H9 (cell line): ENCODE measurements around the gene IGF2R. TPM values are rescaled to one million over a fixed set of nuclear protein-coding genes. Genes with fewer than 3 reads are reported as not detected.

Source experiments
- DNase-seq: peaks from one replicate; pipeline ENCODE4 v3.0.0-alpha.2; 2017
- H2AFZ ChIP-seq: one replicate; pipeline ENCODE4 v1.6.1; 2013; ENCODE audit warnings: mild to moderate bottlenecking, low read length, control low read depth, moderate library complexity
- H2AK5ac ChIP-seq: 2 replicates; pipeline ENCODE4 v1.6.1; 2013; ENCODE audit warnings: low read length, control low read depth, mixed read lengths; ENCODE audit not compliant: insufficient read length
- H2BK120ac ChIP-seq: one replicate; pipeline ENCODE4 v1.6.1; 2013; ENCODE audit warnings: low read depth, mild to moderate bottlenecking, low read length, control low read depth, inconsistent platforms; ENCODE audit not compliant: poor library complexity, severe bottlenecking
- H2BK12ac ChIP-seq: 2 replicates; pipeline ENCODE4 v1.6.1; 2013; ENCODE audit warnings: low read length, control low read depth, mixed read lengths, low read depth; ENCODE audit not compliant: insufficient read length
- H2BK15ac ChIP-seq: 2 replicates; pipeline ENCODE4 v1.6.1; 2013; ENCODE audit warnings: low read depth, low read length, control low read depth
- H2BK20ac ChIP-seq: one replicate; pipeline ENCODE4 v1.6.1; 2013; ENCODE audit warnings: low read depth, mild to moderate bottlenecking, low read length, control low read depth, inconsistent platforms; ENCODE audit not compliant: poor library complexity, severe bottlenecking
- H2BK5ac ChIP-seq: 2 replicates; pipeline ENCODE4 v1.6.1; 2013; ENCODE audit warnings: low read length, control low read depth, mixed read lengths; ENCODE audit not compliant: insufficient read length
- H3K14ac ChIP-seq: 2 replicates; pipeline ENCODE4 v1.6.1; 2013; ENCODE audit warnings: low read length, control low read depth; ENCODE audit not compliant: insufficient read depth
- H3K18ac ChIP-seq: 2 replicates; pipeline ENCODE4 v1.6.1; 2013; ENCODE audit warnings: low read depth, mild to moderate bottlenecking, mixed read lengths, low read length, control low read depth; ENCODE audit not compliant: insufficient read length
- H3K23ac ChIP-seq: 2 replicates; pipeline ENCODE4 v1.6.1; 2013; ENCODE audit warnings: low read length, control low read depth, mixed read lengths, low read depth; ENCODE audit not compliant: insufficient read length
- H3K23me2 ChIP-seq: 2 replicates; pipeline ENCODE4 v1.6.1; 2013; ENCODE audit warnings: low read depth, mild to moderate bottlenecking, mixed read lengths, low read length, control low read depth; ENCODE audit not compliant: insufficient read length, poor library complexity, severe bottlenecking
- H3K27ac ChIP-seq: 2 replicates; pipeline ENCODE4 v1.5.1; 2013; ENCODE audit warnings: low read length, control low read depth, mixed read lengths, low read depth; ENCODE audit not compliant: insufficient read length
- H3K27me3 ChIP-seq: 2 replicates; pipeline ENCODE4 v1.6.1; 2013; ENCODE audit warnings: low read length, control low read depth, inconsistent platforms; ENCODE audit not compliant: insufficient read depth
- H3K4ac ChIP-seq: 2 replicates; pipeline ENCODE4 v1.6.1; 2013; ENCODE audit warnings: low read depth, mild to moderate bottlenecking, control low read depth, inconsistent platforms, low read length, moderate library complexity
- H3K4me1 ChIP-seq: 2 replicates; pipeline ENCODE4 v1.6.1; 2013; ENCODE audit warnings: low read length, control low read depth, inconsistent platforms; ENCODE audit not compliant: insufficient read depth
- H3K4me2 ChIP-seq: 2 replicates; pipeline ENCODE4 v1.6.1; 2013; ENCODE audit warnings: low read length, control low read depth, mixed read lengths; ENCODE audit not compliant: insufficient read length, insufficient read depth
- H3K56ac ChIP-seq: 2 replicates; pipeline ENCODE4 v1.6.1; 2013; ENCODE audit warnings: low read depth, mild to moderate bottlenecking, mixed read lengths, low read length, control low read depth; ENCODE audit not compliant: insufficient read length
- H3K79me1 ChIP-seq: 2 replicates; pipeline ENCODE4 v1.6.1; 2013; ENCODE audit warnings: low read depth, mild to moderate bottlenecking, moderate library complexity, low read length, control low read depth, inconsistent platforms; ENCODE audit not compliant: insufficient read depth, poor library complexity, severe bottlenecking
- H3K79me2 ChIP-seq: 2 replicates; pipeline ENCODE4 v1.6.1; 2013; ENCODE audit warnings: low read length, control low read depth, inconsistent platforms; ENCODE audit not compliant: insufficient read depth
- H3K9ac ChIP-seq: 2 replicates; pipeline ENCODE4 v1.6.1; 2013; ENCODE audit warnings: low read length, control low read depth, mixed read lengths; ENCODE audit not compliant: insufficient read length; ENCODE audit errors: extremely low read depth
- H3K9me3 ChIP-seq: one replicate; pipeline ENCODE4 v1.6.1; 2013; ENCODE audit warnings: low read depth, low read length, inconsistent platforms; ENCODE audit not compliant: control insufficient read depth
- H3T11ph ChIP-seq: one replicate; pipeline ENCODE4 v1.6.1; 2013; ENCODE audit warnings: mild to moderate bottlenecking, low read length, control low read depth, inconsistent platforms
- H4K20me1 ChIP-seq: one replicate; pipeline ENCODE4 v1.6.1; 2013; ENCODE audit not compliant: control insufficient read depth, insufficient read length, insufficient read depth
- H4K5ac ChIP-seq: 2 replicates; pipeline ENCODE4 v1.6.1; 2013; ENCODE audit warnings: low read depth, mild to moderate bottlenecking, mixed read lengths, low read length, control low read depth; ENCODE audit not compliant: insufficient read length
- H4K8ac ChIP-seq: replicated peaks from 2 replicates; pipeline ENCODE4 v1.6.1; 2013; ENCODE audit warnings: low read length, control low read depth, mixed read lengths, low read depth; ENCODE audit not compliant: insufficient read length
- H4K91ac ChIP-seq: 2 replicates; pipeline ENCODE4 v1.6.1; 2013; ENCODE audit warnings: low read depth, mild to moderate bottlenecking, moderate library complexity, mixed read lengths, low read length, control low read depth; ENCODE audit not compliant: insufficient read length
- H3K27ac Mint-ChIP-seq, 3 experiments: 2 replicates in 2 of 3; 3 replicates in 1 of 3; pipeline ENCODE4 v1.8.0; 2020 to 2021; ENCODE audit warnings: mixed read lengths in 3 of 3, mild to moderate bottlenecking in 1 of 3, moderate library complexity in 1 of 3
- H3K27me3 Mint-ChIP-seq: 2 replicates; pipeline ENCODE4 v1.8.0; 2021; ENCODE audit warnings: low read depth, mild to moderate bottlenecking, moderate library complexity, mixed read lengths
- H3K36me3 Mint-ChIP-seq, 3 experiments: 2 replicates in 2 of 3; 3 replicates in 1 of 3; pipeline ENCODE4 v1.8.0; 2020 to 2021; ENCODE audit warnings: low read depth in 3 of 3, mixed read lengths in 3 of 3; ENCODE audit not compliant: insufficient read depth in 1 of 3
- H3K4me1 Mint-ChIP-seq, 2 experiments: 2 replicates each; pipeline ENCODE4 v1.8.0; 2020; ENCODE audit warnings: mixed read lengths in 2 of 2
- H3K4me3 Mint-ChIP-seq, 2 experiments: 2 replicates in 1 of 2; 3 replicates in 1 of 2; pipeline ENCODE4 v1.8.0; 2020 to 2021; ENCODE audit warnings: mild to moderate bottlenecking in 2 of 2, mixed read lengths in 2 of 2, moderate library complexity in 1 of 2
- H3K9me3 Mint-ChIP-seq, 2 experiments: 2 replicates in 1 of 2; 3 replicates in 1 of 2; pipeline ENCODE4 v1.8.0; 2020; ENCODE audit warnings: mild to moderate bottlenecking in 2 of 2, mixed read lengths in 2 of 2, moderate library complexity in 1 of 2
- WGBS: extraction: QIAGEN DNeasy Blood & Tissue Kit; methylation state at CpG from one replicate; pipeline ENCODE4 v1.1.7; 2013; ENCODE audit warnings: missing lambda C conversion rate, low lambda C conversion rate, mixed read lengths; ENCODE audit not compliant: insufficient read length; ENCODE audit errors: extremely low coverage; 5-methylcytosine and 5-hydroxymethylcytosine counted together
- total RNA-seq: library from RNA; stranded (reverse); gene quantifications from 2 replicates; pipeline ENCODE4 v1.2.1, GENCODE V29; 2021
- TF ChIP-seq, protein P1 (sequence below): fragments of 200-600 bp; sonication (generic); conservative IDR thresholded peaks from 3 replicates; pipeline ENCODE4 v1.8.0; 2021; ENCODE audit warnings: antibody characterized with exemption, mild to moderate bottlenecking

The IGF2R gene
- total RNA-seq, 1 experiment from 2014 or later, result 66.7 TPM

GRCh38 chr6:159961528-159961927 is 7.4 kb upstream of the IGF2R start:
- Histone ChIP-seq H3K9ac (no peak overlapping the region), H2AK5ac (no peak overlapping the region), H4K91ac (no peak overlapping the region), H3K23ac (no peak overlapping the region), H2AFZ (no peak overlapping the region), H3K23me2 (no peaks in the 10 kb centered on the region), H4K20me1 (no peaks in the 10 kb centered on the region), H2BK5ac (no peak overlapping the region), H3K9me3 (no peaks in the 10 kb centered on the region), H3K79me2 (no peaks in the 10 kb centered on the region), H2BK20ac (no peak overlapping the region), H3K27me3 (no peaks in the 10 kb centered on the region; the same call in 1 of the 2 replicates), H3T11ph (no peak overlapping the region), H4K5ac (no peak overlapping the region), H3K18ac (no peak overlapping the region), H2BK12ac (no peak overlapping the region), H3K4me1 (no peaks in the 10 kb centered on the region), H3K79me1 (no peaks in the 10 kb centered on the region), H3K4ac (no peak overlapping the region), H2BK15ac (no peak overlapping the region), H2BK120ac (no peak overlapping the region), H4K8ac (no peak overlapping the region), H3K14ac (no peak overlapping the region), H3K27ac (no peak overlapping the region), H3K4me2 (no peak overlapping the region), H3K56ac (no peak overlapping the region)
- Mint-ChIP-seq H3K4me3 (no peak overlapping the region), H3K27me3 (peaks cover 53% of the 10 kb centered on the region), H3K27ac (no peak overlapping the region), H3K4me1 (peaks cover 3 to 6% of the 10 kb centered on the region in 2 experiments; a peak in 2 of 4 replicates), H3K9me3 (no peaks in the 10 kb centered on the region), H3K36me3 (no peaks in the 10 kb centered on the region; a peak in 1 of 7 replicates)
- no CpG with 5 or more reads among the region's 2 CpGs for WGBS
- TF ChIP-seq, protein P1, sequence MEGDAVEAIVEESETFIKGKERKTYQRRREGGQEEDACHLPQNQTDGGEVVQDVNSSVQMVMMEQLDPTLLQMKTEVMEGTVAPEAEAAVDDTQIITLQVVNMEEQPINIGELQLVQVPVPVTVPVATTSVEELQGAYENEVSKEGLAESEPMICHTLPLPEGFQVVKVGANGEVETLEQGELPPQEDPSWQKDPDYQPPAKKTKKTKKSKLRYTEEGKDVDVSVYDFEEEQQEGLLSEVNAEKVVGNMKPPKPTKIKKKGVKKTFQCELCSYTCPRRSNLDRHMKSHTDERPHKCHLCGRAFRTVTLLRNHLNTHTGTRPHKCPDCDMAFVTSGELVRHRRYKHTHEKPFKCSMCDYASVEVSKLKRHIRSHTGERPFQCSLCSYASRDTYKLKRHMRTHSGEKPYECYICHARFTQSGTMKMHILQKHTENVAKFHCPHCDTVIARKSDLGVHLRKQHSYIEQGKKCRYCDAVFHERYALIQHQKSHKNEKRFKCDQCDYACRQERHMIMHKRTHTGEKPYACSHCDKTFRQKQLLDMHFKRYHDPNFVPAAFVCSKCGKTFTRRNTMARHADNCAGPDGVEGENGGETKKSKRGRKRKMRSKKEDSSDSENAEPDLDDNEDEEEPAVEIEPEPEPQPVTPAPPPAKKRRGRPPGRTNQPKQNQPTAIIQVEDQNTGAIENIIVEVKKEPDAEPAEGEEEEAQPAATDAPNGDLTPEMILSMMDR, result no peak
- no peak for DNase-seq
